ENCODE data around the gene IFT20. TPM values are rescaled to one million over a fixed set of nuclear protein-coding genes. Genes with fewer than 3 reads are reported as not detected.

The IFT20 gene
- total RNA-seq, 1 donor from 2014 or later: 24.7 TPM

DNA sequence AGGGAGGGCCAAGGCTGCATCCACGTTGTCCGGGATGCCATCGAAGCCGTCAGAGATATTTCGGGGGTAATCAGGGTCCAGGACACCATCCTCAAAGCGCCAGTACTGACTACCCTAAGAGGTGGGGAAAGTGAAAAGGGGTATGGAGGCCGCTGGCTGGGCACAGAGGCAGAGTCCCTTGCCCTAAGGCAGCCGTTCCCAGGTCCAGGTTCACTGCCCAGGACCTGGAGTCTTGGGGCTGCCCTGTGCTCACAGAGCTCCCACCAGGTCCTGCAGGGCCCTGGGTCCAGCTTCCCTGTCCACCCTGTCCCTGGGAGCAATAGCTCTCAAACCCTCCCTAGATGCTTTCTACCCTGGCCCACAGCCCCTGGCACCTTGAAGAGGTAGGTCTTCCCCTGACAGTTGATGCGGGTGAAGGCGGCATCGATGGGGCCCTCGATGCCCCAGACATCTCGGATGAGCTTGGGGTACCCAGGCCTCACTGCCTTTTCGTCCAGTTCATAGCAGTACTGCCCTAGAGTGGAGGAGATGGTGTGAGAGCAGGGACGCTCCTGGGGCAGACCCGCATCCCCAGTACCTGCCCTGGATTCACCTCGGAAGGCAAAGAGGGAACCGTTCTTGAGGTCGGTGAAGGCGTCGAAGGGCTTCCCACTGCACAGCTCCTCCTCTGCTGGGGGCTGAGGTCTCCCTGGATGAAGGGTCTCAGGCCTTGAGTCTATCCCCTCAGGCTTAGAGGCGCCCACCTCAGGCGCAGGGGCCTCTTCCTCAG, 33.8 kb upstream of the IFT20 start:
- no peak for DNase-seq
- H3K4me3 Mint-ChIP-seq: no peak overlapping the region
- no peaks in the 10 kb centered on the region for H3K27me3 Mint-ChIP-seq
- H3K27ac Mint-ChIP-seq: no peak overlapping the region
- peaks cover 21% of the 10 kb centered on the region for H3K4me1 Mint-ChIP-seq
- intact Hi-C loops (cut with micrococcal nuclease): no loop called here
- no peaks in the 10 kb centered on the region for H3K9me3 Mint-ChIP-seq
- H3K36me3 Mint-ChIP-seq (ENCODE audit: low read depth): peaks cover 6% of the 10 kb centered on the region

DNA sequence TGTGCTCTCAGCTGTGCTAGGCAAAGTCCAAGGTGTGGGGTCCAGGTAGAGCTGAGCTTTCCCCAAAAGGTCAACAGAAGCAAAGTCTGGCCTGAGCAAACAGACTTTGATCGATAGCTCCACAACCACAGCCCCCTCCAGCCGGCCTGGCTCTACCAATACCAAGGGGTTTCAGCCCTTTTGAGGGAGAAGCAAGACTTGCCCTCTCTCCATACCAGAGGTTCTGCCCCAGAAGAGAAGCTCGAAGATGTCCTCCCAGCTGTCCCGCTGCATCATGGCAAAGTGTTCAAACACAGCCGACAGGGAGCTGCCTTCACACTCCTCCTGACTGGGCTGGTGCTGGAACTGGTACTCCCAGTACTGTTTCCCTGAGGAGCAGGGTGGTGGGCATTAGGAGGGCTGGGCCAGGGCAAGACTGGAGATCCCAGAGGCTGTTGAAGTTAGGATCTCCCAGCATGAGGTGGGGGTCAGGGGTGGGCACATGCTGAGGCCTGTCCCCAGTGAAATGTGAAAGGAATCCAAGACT, 33.1 kb upstream of the IFT20 start:
- Mint-ChIP-seq H3K36me3 (ENCODE audit: low read depth) (peaks cover 2% of the 10 kb centered on the region), H3K9me3 (no peaks in the 10 kb centered on the region), H3K27me3 (no peaks in the 10 kb centered on the region), H3K4me1 (peaks cover 17% of the 10 kb centered on the region), H3K4me3 (no peak overlapping the region), H3K27ac (no peak overlapping the region)
- intact Hi-C loops (cut with micrococcal nuclease): no loop called here
- no peak for DNase-seq

DNA sequence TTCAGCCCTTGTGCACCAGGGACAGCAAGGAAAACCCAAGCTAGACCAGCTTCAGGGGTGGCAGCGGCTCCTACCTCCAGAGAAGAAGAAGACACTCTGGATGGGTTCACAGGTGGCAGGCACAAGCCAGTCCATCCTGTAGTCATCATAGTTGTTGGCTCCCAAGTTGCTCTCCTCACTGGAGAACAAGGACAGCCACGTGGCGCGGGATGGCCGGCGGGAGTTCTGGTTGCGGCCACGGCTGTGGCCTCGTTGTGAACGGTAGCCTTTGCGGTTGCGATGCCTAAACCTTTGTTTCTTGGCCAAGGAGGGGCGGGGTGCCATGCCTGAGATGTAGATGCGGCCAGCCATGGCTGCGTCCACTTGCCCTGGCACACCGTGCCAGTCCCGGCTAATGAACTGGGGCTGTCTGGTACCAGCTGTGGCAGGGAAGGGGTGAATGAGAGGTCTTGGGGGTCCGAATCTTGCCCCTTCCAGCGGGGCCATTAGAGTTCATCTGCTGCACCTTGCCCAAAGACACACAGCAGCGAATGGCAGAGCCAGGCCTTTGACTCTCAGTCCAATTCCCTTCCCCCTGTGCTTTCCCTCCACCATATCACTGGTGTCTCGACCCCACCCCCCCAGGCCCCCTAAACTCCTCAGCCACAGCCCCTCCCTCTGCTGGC, 32.5 kb upstream of the IFT20 start:
- H3K36me3 Mint-ChIP-seq (ENCODE audit: low read depth): no peaks in the 10 kb centered on the region
- H3K9me3 Mint-ChIP-seq: no peaks in the 10 kb centered on the region
- peaks cover 11% of the 10 kb centered on the region for H3K4me1 Mint-ChIP-seq
- no peak overlapping the region for H3K27ac Mint-ChIP-seq
- intact Hi-C loops (cut with micrococcal nuclease): no loop called here
- DNase-seq: no peak
- no peak overlapping the region for H3K4me3 Mint-ChIP-seq
- no peaks in the 10 kb centered on the region for H3K27me3 Mint-ChIP-seq

DNA sequence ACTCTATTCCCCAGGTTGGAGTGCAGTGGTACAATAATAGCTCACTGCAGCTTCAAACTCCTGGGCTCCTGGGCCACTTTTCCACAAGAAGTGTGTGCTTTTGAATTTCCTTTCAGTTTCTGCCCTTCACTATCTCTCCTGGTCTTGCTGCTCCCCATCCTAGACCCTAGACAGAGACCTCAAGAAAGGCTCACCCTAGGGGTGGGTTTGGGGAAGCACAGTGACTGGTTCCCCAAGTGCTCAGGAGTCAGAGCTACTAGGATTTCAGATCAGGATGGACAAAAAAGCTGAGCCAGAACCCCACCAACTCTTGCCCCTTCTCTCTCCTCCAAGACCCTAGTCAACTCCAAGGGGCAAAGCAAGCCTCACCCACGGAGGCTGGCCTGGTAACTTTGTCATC, 31.3 kb upstream of the IFT20 start:
- Mint-ChIP-seq H3K36me3 (ENCODE audit: low read depth) (no peaks in the 10 kb centered on the region), H3K9me3 (no peaks in the 10 kb centered on the region), H3K4me3 (no peak overlapping the region), H3K27me3 (no peaks in the 10 kb centered on the region), H3K4me1 (peaks cover 8% of the 10 kb centered on the region), H3K27ac (no peak overlapping the region)
- intact Hi-C loops (cut with micrococcal nuclease): no loop called here
- DNase-seq: no peak

DNA sequence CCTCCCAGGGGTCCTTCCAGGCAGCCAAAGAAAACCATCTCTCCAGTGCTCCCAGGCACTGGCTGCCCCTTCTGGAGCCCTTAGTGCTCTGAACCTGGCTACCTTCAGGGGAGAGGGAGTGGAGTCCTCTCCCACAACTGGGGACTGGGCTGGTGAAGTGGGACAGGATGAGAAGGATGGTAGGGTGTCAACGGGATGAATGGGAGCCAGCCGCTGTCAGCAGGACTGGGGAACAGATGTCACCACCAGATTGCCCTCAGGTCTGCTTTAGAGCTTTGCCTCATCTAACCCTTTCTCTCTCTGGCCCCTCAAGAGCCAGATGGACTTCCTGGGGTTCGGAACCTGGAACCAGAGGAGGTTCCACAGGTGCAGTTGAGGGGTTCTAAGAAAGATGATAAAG, 30.2 kb upstream of the IFT20 start:
- no peak for DNase-seq
- Mint-ChIP-seq H3K27me3 (no peaks in the 10 kb centered on the region), H3K27ac (no peak overlapping the region), H3K4me1 (peaks cover 4% of the 10 kb centered on the region), H3K9me3 (no peaks in the 10 kb centered on the region), H3K36me3 (ENCODE audit: low read depth) (peaks cover 10% of the 10 kb centered on the region), H3K4me3 (no peak overlapping the region)
- intact Hi-C loops (cut with micrococcal nuclease): no loop called here

DNA sequence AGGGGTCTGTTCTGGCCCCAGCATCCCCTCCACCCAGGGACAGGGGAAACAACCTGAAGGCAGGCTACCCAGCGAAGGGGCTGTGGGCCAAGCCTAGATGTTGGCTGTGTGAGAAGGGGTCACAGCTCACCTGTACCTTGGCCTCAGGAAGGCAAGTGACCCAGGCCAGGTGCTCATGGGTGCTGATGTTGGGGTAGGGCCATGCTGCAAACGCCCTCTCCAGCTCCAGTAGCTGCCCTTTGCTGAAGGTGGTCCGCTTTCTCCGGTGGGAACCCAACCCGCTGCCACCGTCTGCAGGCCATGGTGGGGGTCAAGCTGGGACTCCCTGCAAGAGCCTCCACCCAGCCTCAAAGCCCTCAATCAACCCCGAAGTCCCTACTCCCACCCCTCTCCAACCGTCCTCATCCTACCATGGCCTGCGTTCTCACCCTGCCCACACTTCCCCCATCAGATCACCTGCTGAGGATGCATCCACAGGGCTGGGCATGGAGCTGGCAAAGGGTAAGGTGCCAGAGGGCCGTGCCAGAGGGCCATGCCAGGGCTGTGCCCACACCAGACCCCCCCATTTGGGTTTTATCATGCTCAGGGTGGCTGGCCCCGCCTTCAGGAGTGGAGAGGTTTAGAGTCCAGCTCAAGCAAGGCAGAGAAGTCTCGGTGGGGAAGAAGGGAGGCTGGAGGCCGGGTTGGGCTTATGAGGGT, 29.5 kb upstream of the IFT20 start, which contains the start of gene SEBOX:
SEBOX (minus strand) TSS at position 535 of the 699 bp plus-strand sequence; CDS start at position 487, 48 bp downstream.
- no peaks in the 10 kb centered on the region for H3K27me3 Mint-ChIP-seq
- DNase-seq: no peak
- H3K4me3 Mint-ChIP-seq: no peak within 1 kb of the TSS
- H3K27ac Mint-ChIP-seq: no peak within 1 kb of the TSS
- H3K36me3 Mint-ChIP-seq (ENCODE audit: low read depth): peaks cover 14% of the 10 kb centered on the region
- intact Hi-C loops (cut with micrococcal nuclease): no loop called here
- H3K9me3 Mint-ChIP-seq: no peaks in the 10 kb centered on the region
- H3K4me1 Mint-ChIP-seq: no peaks in the 10 kb centered on the region

DNA sequence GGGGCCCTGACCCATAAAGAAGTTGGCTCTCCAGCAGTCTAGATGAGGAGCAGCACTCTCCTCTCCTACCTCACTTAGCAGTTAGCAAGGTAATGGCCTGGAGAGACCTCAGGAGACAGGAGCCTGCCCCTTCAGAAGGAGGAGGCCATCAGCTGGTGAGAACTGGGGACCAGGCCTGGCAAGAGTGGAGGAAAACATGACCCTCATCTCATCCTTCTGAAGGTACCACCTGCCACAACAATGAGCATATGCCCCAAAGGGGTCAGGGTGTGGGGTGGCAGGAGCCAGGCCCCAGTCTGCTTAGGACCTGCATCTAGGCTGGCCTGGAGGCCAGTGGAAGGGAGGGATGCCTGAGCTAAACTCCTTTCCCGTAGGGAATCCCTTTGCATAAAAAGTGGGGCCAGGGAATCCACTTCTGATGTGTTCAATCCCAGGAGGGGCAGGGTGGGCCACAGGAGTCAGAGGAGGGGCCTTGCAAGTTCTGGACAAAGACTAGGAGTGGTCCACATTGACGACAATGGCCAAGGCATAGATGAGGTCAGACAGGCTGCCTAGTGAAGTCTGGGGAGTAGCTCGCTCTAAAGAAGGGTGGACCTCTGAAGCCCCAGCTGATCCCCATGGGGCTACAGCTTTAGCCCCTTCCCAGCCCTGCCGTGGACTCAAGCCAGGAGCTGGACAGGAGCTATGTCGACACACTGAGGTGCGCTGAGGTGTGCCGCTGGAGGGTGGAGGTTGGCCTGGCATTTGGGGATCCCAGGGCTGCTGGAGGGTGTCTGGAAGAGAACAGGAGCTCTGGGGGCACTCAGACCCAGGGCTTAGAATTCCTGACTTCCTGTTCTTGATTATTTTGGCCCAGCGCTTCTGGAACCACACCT, 28.7 kb upstream of the IFT20 start:
- H3K27ac Mint-ChIP-seq: no peak overlapping the region
- intact Hi-C loops (cut with micrococcal nuclease): no loop called here
- no peak for DNase-seq
- H3K9me3 Mint-ChIP-seq: no peaks in the 10 kb centered on the region
- peaks cover 17% of the 10 kb centered on the region for H3K36me3 Mint-ChIP-seq (ENCODE audit: low read depth)
- no peaks in the 10 kb centered on the region for H3K4me1 Mint-ChIP-seq
- H3K27me3 Mint-ChIP-seq: no peaks in the 10 kb centered on the region
- H3K4me3 Mint-ChIP-seq: no peak overlapping the region

DNA sequence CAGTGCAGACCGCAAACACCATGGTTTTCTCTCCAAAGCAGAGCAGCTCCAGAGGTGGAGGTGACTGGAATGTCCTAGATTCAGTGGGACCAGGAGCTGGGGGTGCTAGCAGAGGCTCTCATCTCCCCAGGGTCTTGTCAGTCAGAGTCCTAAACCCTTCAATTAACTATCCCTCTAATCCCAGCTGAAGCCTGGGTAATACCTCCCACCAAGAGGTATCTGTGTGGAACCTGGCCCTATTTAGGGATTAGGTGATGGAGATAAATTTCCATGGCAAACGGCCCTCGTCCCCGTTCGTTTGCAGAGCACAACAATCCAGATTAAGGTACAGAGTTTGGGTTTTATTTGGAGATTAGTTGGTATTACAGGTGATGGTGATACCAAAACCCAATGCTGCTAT, 27.9 kb upstream of the IFT20 start:
- Mint-ChIP-seq H3K36me3 (ENCODE audit: low read depth) (peaks cover 17% of the 10 kb centered on the region), H3K27ac (no peak overlapping the region), H3K9me3 (no peaks in the 10 kb centered on the region), H3K4me3 (no peak overlapping the region), H3K27me3 (no peaks in the 10 kb centered on the region), H3K4me1 (no peaks in the 10 kb centered on the region)
- intact Hi-C loops (cut with micrococcal nuclease): no loop called here
- no peak for DNase-seq

DNA sequence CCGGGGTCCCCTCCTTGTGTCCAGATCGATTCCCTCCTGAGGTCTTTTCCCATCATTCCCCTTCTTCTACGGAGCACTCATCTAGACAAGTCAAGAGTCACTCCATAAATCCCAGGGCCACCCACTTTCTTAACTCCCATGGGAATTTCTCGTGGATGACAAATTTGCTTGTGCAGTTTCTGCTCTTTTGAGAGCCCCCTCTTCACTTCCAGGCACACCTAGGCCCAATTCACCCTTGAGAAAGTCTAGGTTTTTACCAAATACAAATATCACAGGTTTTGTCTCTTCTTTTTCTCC, 22.6 kb upstream of the IFT20 start:
- no peak for DNase-seq
- Mint-ChIP-seq H3K27ac (peak overlapping the region; percentile 93), H3K36me3 (ENCODE audit: low read depth) (peaks cover 40% of the 10 kb centered on the region), H3K9me3 (no peaks in the 10 kb centered on the region), H3K4me1 (peaks cover 19% of the 10 kb centered on the region), H3K4me3 (peak overlapping the region; percentile 90), H3K27me3 (no peaks in the 10 kb centered on the region)
- intact Hi-C loops (cut with micrococcal nuclease): loop anchor here (1.0 kb wide), 2 partner anchors 13 to 23 kb away; partner anchors contain the start of genes IFT20, SARM1 and TNFAIP1

DNA sequence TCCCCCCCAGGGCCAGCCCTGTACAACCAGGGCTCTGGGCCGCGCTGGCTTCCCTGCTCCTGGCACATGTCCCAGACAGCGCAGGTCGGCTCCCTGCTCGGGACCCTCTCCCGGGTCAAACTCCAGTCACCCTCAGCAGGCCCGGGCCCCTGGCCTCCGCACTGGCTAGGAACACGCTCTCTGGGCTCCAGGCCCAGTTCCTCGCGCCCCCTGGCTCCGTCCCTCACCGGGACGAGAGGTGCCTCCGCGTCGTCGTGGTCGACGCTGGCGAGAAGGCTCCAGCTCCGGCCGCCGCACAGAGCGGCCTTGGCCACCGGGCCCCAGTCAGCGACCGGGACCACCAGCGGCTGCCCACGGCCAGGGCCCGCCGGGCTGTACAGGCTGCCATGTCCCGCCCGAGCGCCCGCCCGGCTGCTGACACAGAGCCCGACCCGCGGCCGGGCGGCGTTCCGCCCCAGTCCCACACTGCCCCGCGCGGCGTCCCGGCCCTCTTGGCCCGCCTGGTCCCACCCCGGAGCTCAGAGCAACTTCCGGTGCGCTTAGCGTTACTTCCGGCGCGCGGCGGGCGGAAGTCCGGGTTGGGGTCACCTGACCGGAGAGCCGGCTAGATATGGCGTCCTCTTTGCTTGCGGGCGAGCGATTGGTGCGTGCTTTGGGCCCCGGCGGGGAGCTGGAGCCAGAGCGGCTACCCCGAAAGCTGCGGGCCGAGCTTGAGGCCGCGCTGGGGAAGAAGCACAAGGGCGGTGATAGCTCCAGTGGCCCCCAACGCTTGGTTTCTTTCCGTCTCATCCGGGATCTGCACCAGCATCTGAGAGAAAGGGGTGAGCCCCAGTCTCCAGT, 22.0 kb upstream of the IFT20 start, which contains the start of gene POLDIP2:
POLDIP2 (minus strand) TSS at position 467 of the 840 bp plus-strand sequence; CDS start at position 388, 79 bp downstream.
- no peaks in the 10 kb centered on the region for H3K9me3 Mint-ChIP-seq
- H3K4me1 Mint-ChIP-seq: peaks cover 19% of the 10 kb centered on the region
- DNase-seq: peak; percentile 99
- H3K4me3 Mint-ChIP-seq: peak within 1 kb of the TSS; percentile 90
- intact Hi-C loops (cut with micrococcal nuclease): loop anchor here (1.0 kb wide), 2 partner anchors 14 to 22 kb away; partner anchors contain the start of genes IFT20, SARM1 and TNFAIP1
- H3K36me3 Mint-ChIP-seq (ENCODE audit: low read depth): peaks cover 42% of the 10 kb centered on the region
- H3K27me3 Mint-ChIP-seq: no peaks in the 10 kb centered on the region
- H3K27ac Mint-ChIP-seq: peak within 1 kb of the TSS; percentile 93

DNA sequence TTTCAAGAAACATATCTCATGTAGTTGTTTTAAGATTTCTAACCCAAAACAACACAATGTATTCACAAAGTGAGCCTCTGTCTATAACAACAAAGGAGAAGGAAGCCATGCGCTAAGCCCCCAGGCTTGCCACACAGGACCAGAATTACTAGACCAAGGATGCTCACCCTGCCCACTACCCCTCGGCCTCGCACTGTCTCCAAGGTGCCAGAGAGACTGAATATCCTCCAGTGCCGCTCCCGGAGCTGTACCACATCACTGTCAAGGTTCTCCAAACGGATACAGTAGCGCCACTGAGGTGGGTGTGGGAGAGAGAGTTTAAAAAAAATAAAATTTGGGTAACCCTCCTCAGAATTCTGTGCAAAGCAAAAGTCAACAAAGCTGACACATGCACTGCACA, 15.0 kb upstream of the IFT20 start:
- intact Hi-C loops (cut with micrococcal nuclease): no loop called here
- peaks cover 72% of the 10 kb centered on the region for H3K36me3 Mint-ChIP-seq (ENCODE audit: low read depth)

DNA sequence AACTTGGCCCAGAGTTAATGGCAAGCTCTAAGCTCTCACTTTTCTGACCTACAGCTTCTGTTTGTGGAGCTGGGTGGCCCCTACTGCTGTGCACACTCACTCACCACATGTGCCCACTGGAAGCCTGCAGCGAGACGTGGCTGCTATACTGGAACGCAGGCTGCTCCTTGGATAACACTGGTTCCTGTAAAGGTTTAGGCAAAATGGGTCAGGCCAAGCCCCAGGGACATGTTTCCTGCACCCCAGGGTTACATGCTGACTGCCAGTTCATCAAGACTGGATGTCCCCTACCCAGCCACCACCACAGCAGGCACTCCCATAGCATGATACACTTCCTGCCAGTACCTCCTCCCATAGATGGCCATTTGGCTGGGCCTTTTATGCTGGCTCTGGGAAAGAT, 13.7 kb upstream of the IFT20 start:
- Mint-ChIP-seq H3K36me3 (ENCODE audit: low read depth) (peaks cover 66% of the 10 kb centered on the region), H3K27me3 (no peaks in the 10 kb centered on the region), H3K4me1 (no peaks in the 10 kb centered on the region), H3K27ac (no peak overlapping the region), H3K9me3 (no peaks in the 10 kb centered on the region), H3K4me3 (no peak overlapping the region)
- no peak for DNase-seq
- intact Hi-C loops (cut with micrococcal nuclease): no loop called here

More for the DNA sequence above, 15.0 kb upstream of the IFT20 start:
- Mint-ChIP-seq H3K27ac (no peak overlapping the region), H3K4me3 (no peak overlapping the region), H3K4me1 (peaks cover 3% of the 10 kb centered on the region), H3K9me3 (no peaks in the 10 kb centered on the region), H3K27me3 (no peaks in the 10 kb centered on the region)
- DNase-seq: no peak
